ENCODE results near the gene CALR3.
"Not testable (repeated sequence)": the region's sequence is repeated elsewhere in the genome, so short reads cannot be mapped to it uniquely, and the experiment has no call there.

CALR3 gene

DNA sequence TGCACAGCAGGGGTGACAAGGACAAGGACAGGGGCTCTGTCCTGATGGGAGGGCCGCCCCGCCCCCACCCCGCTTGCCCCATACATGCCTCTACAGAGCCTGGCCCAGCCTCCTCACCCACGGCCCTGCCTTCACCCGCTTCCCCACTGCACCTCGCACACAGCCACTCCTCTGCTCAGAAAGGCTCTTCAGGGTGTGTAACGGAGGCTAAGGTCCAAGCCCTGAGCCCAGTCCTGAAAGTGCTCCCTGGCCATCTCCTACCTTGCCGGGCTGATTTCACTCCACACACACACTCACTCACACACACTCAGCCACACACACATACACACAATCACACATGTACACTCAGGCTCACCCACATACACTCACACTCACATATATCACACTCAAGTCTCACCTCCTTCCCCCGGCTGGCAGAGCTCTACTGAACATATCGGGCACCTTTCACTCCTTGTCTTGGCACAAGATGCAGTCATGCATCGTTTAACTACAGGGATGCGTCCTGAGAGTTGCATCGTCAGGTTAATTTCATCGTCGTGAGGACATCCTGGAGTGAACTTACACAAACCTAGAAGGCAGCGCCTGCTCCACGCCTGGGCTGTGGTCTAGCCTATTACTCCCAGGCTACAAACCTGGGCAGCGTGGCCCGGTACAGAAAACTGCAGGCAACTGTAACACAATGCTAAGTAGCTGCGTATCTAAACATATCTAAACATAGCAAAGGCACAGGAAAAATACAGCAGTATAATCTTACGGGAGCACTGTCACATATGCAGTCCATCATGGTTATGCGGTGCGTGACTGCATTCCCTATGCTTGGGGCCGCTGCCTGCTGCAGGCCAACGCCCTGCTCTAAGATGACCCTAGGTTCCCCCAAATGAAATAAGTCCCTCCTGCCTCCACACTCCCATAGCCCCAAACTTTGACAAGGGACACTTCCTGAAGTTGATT, 37.3 kb downstream of the CALR3 start:
- Mint-ChIP-seq H3K4me3 (peak overlapping the region in 1 of 2 donors; percentile 2), H3K9me3 (no peaks in the 10 kb centered on the region), H3K27ac (peak overlapping the region in 1 of 2 donors; percentile 13), H3K27me3 (no peaks in the 10 kb centered on the region), H3K4me1 (peaks cover 67% of the 10 kb centered on the region)
- ATAC-seq: no peak
- no peak for DNase-seq

DNA sequence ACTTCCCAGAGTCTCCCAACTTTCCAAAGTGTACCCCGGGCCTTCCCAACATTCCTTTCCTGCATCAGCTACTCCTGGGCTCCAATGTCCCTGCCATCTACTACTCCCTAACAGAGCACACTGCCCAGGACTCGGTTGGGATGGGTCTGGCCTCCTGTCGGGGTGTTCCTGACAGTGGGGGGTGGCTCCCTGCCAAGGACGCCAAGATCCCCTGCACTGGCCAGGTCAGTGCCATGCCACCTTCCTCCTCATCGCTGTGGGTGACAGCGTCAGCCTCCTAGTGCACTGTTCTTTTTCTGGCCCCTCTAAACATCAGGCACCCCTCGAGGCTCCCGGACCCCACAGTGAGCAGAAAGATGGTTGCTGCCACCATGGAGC, 38.0 kb downstream of the CALR3 start:
- Mint-ChIP-seq H3K4me3 (peak overlapping the region; percentile 27 to 72), H3K9me3 (no peaks in the 10 kb centered on the region), H3K27ac (peak overlapping the region in 1 of 2 donors; percentile 89), H3K27me3 (no peaks in the 10 kb centered on the region), H3K4me1 (peaks cover 60% of the 10 kb centered on the region)
- peak; percentile 8 for ATAC-seq
- DNase-seq: no peak

DNA sequence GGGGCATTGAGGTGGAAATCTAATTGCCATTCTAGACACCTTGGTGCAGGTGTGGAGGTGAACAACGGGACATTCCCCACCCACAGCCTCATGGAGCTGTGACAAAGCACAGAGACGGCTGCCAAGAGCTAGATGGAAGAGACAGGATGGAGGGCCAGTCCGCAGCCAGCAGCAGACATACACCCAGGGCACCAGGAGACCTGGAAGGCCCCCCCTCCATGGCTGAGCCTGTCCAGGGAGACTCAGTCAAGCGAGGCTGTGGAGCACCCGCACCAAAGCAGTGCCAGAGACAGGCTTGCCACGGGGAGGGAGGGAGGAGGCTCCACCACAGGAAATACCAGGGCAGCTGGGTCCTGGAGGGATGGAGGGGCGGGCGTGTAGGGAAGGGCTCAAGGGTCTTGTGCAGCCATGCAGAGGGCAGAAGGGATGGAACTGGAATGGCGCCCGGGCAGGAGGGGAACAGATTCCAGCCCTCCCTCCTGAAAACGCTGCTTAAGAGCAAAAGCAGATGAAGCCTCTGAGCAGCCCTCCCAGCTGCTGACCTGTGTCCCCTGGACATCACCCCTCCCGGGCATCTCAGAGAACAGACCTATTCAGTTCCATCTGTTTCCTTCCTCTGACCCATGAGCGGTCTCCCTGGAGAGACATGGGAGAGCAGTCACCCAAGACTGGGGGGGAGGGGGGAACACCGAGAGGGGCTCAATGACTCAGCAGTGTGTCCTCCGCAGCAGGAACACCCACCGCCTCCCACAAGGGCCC, 38.6 kb downstream of the CALR3 start:
- H3K27ac Mint-ChIP-seq: peak overlapping the region; percentile 67 to 89
- H3K4me1 Mint-ChIP-seq: peaks cover 54% of the 10 kb centered on the region
- DNase-seq (no peak), ATAC-seq (peak; percentile 57)
- H3K27me3 Mint-ChIP-seq: no peaks in the 10 kb centered on the region
- H3K4me3 Mint-ChIP-seq: peak overlapping the region; percentile 18 to 72
- H3K9me3 Mint-ChIP-seq: no peaks in the 10 kb centered on the region

DNA sequence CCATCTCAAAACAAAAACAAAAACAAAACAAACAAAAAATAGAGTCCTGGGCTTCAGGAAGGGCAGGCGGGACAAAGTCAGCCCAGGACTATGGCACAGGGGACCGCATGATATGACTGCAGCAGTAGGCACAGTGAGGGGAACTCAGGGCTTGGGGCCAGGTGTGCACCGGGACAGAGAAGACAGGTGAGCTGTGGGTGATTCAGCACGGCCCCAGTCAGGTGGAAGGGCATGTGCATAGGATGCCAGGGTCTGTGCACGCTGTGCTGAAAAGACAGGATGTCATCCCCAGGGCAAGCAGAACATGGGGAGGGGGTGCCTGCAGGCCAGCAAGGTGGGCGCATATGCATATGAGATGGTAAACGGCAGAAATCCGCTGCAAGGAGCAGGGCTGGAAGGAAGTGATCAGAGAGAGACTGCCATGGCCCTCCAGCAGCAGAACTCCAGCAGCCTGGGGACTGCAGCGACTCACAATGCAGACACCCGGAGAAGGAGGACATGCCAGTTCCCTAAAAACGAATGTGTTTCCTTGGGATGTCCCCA, 39.2 kb downstream of the CALR3 start:
- Mint-ChIP-seq H3K4me1 (peaks cover 52% of the 10 kb centered on the region), H3K27ac (peak overlapping the region; percentile 55 to 67), H3K4me3 (peak overlapping the region; percentile 18 to 72), H3K9me3 (no peaks in the 10 kb centered on the region), H3K27me3 (no peaks in the 10 kb centered on the region)
- DNase-seq: no peak
- ATAC-seq: peak; percentile 12

DNA sequence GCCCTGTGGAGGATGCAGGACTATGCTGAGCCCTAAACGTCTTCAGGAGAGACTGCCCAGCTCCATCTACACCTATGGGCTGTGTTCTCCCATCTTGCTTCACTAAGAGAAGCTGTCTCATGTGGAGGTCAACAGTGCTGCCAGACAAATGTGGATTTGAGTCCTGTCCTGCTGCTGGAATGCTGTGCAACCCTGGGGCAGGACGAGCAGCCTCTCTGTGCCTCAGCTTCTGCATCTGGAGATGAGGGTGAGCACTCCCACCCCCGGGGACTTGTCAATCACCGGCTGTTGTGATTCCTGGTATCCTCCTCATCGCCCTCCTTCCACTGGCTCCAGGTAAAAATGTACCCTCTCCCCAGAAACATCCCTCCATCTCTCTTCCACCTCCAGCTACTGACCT, 40.5 kb downstream of the CALR3 start:
- no peaks in the 10 kb centered on the region for H3K9me3 Mint-ChIP-seq
- DNase-seq (no peak), ATAC-seq (no peak)
- no peak overlapping the region for H3K4me3 Mint-ChIP-seq
- H3K27me3 Mint-ChIP-seq: no peaks in the 10 kb centered on the region
- no peak overlapping the region for H3K27ac Mint-ChIP-seq
- H3K4me1 Mint-ChIP-seq: peaks cover 52% of the 10 kb centered on the region

DNA sequence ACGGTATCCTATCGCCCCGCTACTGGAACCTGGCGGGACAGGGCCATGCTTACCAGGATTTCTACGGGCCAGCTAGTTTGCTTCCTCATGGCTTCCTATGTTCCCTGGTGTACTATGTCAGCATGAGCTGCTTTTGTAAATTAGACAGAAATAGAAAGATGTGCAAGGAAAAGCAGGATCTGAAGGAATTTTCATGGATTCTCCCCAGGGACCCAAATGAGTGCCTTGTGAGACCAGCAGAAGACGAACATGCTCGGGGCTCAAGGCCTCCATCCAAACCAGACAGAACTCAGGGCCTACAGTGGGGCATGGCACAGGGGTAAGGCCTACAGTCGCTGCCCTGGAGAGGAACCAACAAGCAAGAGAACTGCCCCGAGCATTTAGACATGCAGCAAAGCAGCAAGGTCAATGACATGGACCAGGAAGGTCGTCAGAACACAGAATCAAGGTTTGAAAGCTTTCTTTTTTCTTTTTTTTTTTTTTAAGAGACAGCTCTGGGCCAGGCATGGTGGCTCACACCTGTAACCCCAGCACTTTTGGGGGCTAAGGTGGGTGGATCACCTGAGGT, 41.5 kb downstream of the CALR3 start:
- H3K27me3 Mint-ChIP-seq: no peaks in the 10 kb centered on the region
- no peak overlapping the region for H3K4me3 Mint-ChIP-seq
- H3K27ac Mint-ChIP-seq: no peak overlapping the region
- peaks cover 55% of the 10 kb centered on the region for H3K4me1 Mint-ChIP-seq
- no peak for ATAC-seq
- DNase-seq: no peak
- peaks cover 3 to 5% of the 10 kb centered on the region in 2 donors for H3K9me3 Mint-ChIP-seq

DNA sequence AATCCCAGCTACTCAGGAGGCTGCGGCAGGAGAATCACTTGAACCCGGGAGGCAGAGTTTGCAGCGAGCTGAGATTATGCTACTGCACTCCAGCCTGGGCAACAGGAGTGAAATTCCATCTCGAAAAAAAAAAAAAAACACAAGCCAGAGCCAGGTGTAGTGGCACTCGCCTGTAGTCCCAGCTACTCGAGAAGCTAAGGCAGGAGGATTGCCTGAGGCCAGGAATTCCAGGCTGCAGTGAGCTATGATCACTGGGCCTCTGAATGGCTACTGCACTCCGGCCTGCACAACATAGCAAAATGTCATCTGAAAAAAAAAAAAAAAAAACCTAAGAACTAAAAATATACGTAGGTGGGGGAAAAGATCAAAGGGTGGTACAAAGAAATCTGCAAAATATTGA, 43.6 kb downstream of the CALR3 start:
- H3K4me1 Mint-ChIP-seq: peaks cover 51% of the 10 kb centered on the region
- H3K27ac Mint-ChIP-seq: no peak overlapping the region
- peaks cover 3 to 7% of the 10 kb centered on the region in 2 donors for H3K9me3 Mint-ChIP-seq
- ATAC-seq (no peak), DNase-seq (no peak)
- no peaks in the 10 kb centered on the region for H3K27me3 Mint-ChIP-seq
- H3K4me3 Mint-ChIP-seq: no peak overlapping the region

DNA sequence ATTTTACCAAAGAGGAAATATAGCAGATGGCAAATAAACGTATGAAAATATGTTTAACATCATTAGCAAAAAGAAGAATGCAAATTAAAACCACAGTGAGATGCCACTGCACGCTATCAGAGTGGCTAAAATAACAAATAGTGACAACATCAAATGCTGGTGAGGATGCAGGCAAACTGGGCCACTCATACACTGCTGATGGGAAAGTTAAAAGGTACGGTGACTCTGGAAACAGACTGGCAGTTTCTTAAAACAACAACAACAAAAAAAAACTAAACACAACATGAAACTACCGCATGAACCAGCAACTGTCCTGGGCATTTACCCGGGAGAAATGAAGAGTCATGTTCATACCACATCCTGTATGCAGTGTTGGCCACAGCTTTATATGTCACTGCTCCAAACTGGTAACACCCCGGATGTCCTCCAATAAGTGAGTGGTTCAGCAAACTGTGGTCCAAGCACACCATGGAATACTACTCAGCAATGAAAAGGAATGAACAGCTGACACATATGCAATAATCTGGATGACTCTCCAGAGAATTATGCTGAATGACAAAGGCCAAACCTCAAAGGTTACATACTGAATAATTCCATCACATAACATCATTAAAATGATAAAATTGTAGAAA, 46.5 kb downstream of the CALR3 start:
- Mint-ChIP-seq H3K9me3 (peaks cover 3 to 7% of the 10 kb centered on the region in 2 donors), H3K4me1 (peaks cover 60% of the 10 kb centered on the region), H3K4me3 (peak overlapping the region in 1 of 2 donors; percentile 56), H3K27ac (peak overlapping the region; percentile 70 to 75), H3K27me3 (no peaks in the 10 kb centered on the region)
- ATAC-seq: peak; percentile 96
- DNase-seq: peak in 1 of 2 donors; percentile 63

DNA sequence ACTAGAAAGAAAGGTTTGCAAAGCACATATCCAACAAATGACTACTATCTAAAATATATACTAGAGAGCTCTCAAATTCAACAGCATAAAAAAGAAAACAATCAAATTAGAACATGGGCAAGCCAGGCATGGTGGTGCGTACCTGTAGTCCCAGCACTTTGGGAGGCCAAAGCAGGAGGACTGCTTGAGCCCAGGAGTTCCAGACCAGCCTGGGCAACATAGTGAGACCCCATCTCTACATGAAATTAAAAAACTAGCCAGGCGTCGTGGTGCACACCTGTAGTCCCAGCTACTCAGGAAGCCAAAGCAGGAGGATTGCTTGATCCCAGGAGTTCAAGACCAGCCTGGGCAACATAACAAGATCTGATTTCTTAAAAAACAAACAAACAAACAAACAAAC, 47.1 kb downstream of the CALR3 start:
- Mint-ChIP-seq H3K4me3 (peak overlapping the region; percentile 15 to 56), H3K4me1 (peaks cover 60% of the 10 kb centered on the region), H3K27ac (peak overlapping the region; percentile 70 to 75)
- not testable (repeated sequence) for ATAC-seq, H3K27me3 Mint-ChIP-seq, DNase-seq, H3K9me3 Mint-ChIP-seq

DNA sequence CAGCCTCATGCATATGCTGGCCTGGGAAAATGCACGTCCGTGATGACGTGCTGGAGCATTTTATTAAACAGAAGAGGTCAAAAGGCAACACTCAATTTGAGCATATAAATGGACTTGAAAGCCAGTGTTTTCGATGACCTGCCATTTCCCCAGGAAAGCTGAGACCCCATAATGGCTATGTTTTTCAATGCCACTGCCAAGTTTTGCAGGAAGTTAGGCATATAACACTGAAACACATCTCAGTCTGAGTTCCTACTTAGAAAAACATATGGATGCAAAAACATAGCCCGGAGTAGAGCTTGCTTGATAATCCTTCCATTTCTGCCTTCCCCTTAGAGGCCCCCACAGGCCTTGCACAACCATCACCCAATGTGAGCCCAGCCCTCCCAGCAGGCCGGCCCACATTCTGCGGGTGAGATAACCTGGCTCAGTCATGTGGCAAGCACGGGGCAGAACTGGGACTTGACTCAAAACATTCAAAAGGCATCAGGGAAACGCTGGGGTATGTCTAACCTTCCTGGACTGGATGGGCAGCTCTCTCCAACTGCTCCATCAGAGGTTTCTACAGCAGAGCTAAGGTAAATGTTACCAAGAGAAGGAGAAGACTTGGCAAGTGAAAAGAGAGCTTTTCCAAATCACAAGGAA, 49.1 kb downstream of the CALR3 start:
- peak; percentile 84 for ATAC-seq
- H3K4me1 Mint-ChIP-seq: peaks cover 63% of the 10 kb centered on the region
- DNase-seq: peak; percentile 31 to 66
- H3K9me3 Mint-ChIP-seq: peaks cover 3 to 7% of the 10 kb centered on the region in 2 donors
- H3K27ac Mint-ChIP-seq: peak overlapping the region; percentile 74 to 93
- no peaks in the 10 kb centered on the region for H3K27me3 Mint-ChIP-seq
- peak overlapping the region in 1 of 2 donors; percentile 48 for H3K4me3 Mint-ChIP-seq

DNA sequence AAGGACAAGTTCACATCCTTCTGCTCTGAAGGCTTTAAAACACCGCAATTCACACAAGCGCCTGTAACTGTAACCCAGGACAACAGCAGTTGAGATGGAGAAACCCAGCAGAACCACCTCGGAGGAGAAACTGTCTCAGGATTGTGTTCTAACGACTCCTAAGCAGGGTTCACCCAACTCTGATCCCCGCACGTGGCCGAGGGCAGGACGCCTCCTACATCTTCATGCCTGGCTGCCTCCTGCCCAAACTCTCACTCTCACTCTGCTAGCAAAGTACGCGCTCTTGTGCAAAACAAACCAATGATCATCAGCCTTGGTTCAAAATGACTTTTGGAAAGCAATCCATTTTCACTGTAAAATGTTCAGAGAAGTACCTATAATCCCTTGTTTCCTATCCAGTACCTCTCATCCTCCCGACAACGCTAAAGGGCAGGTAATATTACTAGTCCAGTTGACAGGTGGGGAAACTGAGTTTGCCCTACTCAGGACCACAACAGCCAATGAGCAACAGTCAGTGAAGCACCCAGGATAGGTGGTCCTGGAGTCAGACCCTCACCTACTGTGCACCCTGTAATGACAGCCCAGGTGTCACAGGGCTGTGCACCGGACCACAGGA, 49.8 kb downstream of the CALR3 start:
- H3K4me1 Mint-ChIP-seq: peaks cover 63% of the 10 kb centered on the region
- ATAC-seq (no peak), DNase-seq (no peak)
- H3K27ac Mint-ChIP-seq: peak overlapping the region in 1 of 2 donors; percentile 74
- H3K4me3 Mint-ChIP-seq: no peak overlapping the region
- no peaks in the 10 kb centered on the region for H3K27me3 Mint-ChIP-seq
- H3K9me3 Mint-ChIP-seq: peaks cover 3 to 7% of the 10 kb centered on the region in 2 donors

DNA sequence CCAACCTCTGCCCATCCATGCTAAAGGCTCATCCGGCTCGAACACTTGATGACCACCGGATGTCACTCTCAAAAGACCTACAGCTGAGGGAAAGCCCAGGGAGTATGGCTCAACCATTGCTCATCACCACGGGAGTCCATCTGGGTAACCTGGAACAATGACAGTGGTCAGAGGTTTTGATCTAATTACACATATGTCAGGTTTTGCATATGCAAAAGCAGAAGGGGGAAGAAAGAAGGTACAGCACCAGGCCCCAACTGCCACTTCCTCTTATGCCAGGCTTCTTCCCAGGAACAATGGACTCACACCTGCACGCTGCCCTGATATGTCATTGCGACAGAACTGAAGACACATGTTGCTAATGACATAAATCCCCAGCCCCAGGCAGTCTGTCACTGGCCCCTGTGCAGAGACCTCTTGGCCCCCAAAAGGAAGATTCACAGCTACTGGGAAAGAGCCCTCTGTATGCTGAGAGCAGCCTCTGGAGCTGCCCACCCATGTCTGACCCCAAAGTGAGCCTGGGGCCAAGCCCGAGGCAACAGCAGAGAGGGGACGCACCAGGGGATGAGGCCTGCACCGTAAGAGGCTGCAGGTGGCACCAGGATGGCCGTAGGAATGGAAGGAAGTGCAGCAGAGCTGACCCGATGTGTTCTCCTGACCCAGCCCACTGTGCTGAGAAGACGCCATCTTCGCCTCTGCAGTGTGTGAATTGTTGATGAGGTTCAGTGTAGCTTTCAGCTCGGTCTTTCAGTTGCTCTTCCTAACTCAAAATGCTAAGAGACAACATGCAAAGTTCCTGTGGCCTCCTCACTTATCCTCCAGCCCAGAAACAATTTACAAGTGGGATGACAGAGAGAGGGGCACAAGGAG, 50.5 kb downstream of the CALR3 start:
- H3K27me3 Mint-ChIP-seq: no peaks in the 10 kb centered on the region
- H3K9me3 Mint-ChIP-seq: peaks cover 3 to 7% of the 10 kb centered on the region in 2 donors
- DNase-seq (peak in 1 of 2 donors; percentile 21), ATAC-seq (peak; percentile 38)
- H3K27ac Mint-ChIP-seq: peak overlapping the region in 1 of 2 donors; percentile 7
- peaks cover 63% of the 10 kb centered on the region for H3K4me1 Mint-ChIP-seq
- H3K4me3 Mint-ChIP-seq: no peak overlapping the region

DNA sequence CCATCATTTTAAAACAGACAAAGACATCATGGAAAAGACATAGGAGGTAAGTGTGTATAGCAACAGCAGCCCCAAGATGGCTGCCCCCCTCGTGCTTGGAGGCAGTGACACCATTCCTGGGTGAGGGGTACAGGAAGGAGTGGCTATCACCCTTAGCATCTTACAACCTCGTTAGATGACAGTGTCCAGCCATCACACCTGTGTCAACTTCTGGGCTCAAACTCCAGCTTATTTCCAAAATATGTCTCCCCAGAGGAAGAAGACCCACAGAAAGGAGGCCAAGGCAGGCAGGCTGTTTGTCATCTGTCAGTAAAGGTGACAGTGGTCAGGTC, 51.7 kb downstream of the CALR3 start:
- ATAC-seq: no peak
- peak overlapping the region in 1 of 2 donors; percentile 70 for H3K27ac Mint-ChIP-seq
- no peak overlapping the region for H3K4me3 Mint-ChIP-seq
- DNase-seq: no peak
- peaks cover 54% of the 10 kb centered on the region for H3K4me1 Mint-ChIP-seq
- no peaks in the 10 kb centered on the region for H3K9me3 Mint-ChIP-seq
- H3K27me3 Mint-ChIP-seq: no peaks in the 10 kb centered on the region
